Breast epithelium (tissue), 4 donors: Measurements from ENCODE around the gene WDR72. TPM values are rescaled to one million over a fixed set of nuclear protein-coding genes. Genes with fewer than 3 reads are reported as not detected.

Experiments used
- DNase-seq, 2 donors: peaks; one replicate each; pipeline ENCODE4 v3.0.0-alpha.2; 2019; ENCODE audit warnings: low spot score in 2 of 2
- H3K27ac ChIP-seq, 2 donors: fragments of 200-600 bp; sonication (generic) in 1 of 2; one replicate each; pipeline ENCODE4 v1.5.1; 2016 to 2019; ENCODE audit warnings: mild to moderate bottlenecking in 1 of 2
- H3K27me3 ChIP-seq, 2 donors: fragments of 200-600 bp; sonication (generic) in 1 of 2; one replicate each; pipeline versions ENCODE4 v1.5.1 to v1.6.0; 2017 to 2019; ENCODE audit warnings: control low read depth in 1 of 2, mild to moderate bottlenecking in 1 of 2
- H3K36me3 ChIP-seq: fragments of 200-600 bp; one replicate; pipeline ENCODE4 v1.5.1; 2019
- H3K4me1 ChIP-seq, 2 donors: fragments of 200-600 bp; sonication (generic); one replicate each; pipeline ENCODE4 v1.5.1; 2016 to 2019; ENCODE audit warnings: control low read depth in 1 of 2
- H3K4me3 ChIP-seq, 3 donors: fragments of 200-600 bp; sonication (generic); 1 replicate in 2 of 3; 2 replicates in 1 of 3; pipeline ENCODE4 v1.5.1; 2016 to 2019; ENCODE audit warnings: mild to moderate bottlenecking in 3 of 3, moderate library complexity in 2 of 3
- H3K9me3 ChIP-seq, 2 donors: fragments of 200-600 bp; sonication (generic) in 1 of 2; one replicate each; pipeline ENCODE4 v1.5.1; 2016 to 2019; ENCODE audit warnings: control low read depth in 1 of 2
- CTCF ChIP-seq, 3 donors: fragments of 450-650 bp; IDR thresholded peaks; one replicate each; pipeline ENCODE4 v1.5.1; 2016 to 2017; ENCODE audit warnings: antibody characterized with exemption in 3 of 3, mild to moderate bottlenecking in 3 of 3, moderate library complexity in 3 of 3
- POLR2A ChIP-seq: fragments of 450-650 bp; IDR thresholded peaks from one replicate; pipeline ENCODE4 v1.6.1; 2016; ENCODE audit warnings: antibody characterized with exemption, mild to moderate bottlenecking, moderate library complexity
- POLR2AphosphoS5 ChIP-seq, 3 donors: sonication (generic); formaldehyde crosslinking; IDR thresholded peaks; one replicate each; pipeline ENCODE4 v1.6.1; 2017; ENCODE audit warnings: antibody characterized with exemption in 3 of 3
- intact Hi-C: fragments of 100-400 bp; cut with DNase I; formaldehyde crosslinking; loops from one replicate; pipeline ENCODE4 v1.15.1; 2023; ENCODE audit warnings: low total_unique reads
- total RNA-seq, 3 donors: library from RNA; depleted of rRNA; stranded (reverse); fragments of >200 nt; gene quantifications; one replicate each; pipeline ENCODE4 v1.1.0, GENCODE V29; 2016

The WDR72 gene
- total RNA-seq, 3 donors from 2014 or later, result 0.66 to 1.2 TPM; not detected in 1

- Histone ChIP-seq H3K9me3 (peaks cover 5 to 9% of the 10 kb centered on the region in 2 donors), H3K27me3 (no peaks in the 10 kb centered on the region), H3K4me3 (no peak overlapping the region), H3K4me1 (no peaks in the 10 kb centered on the region), H3K36me3 (no peaks in the 10 kb centered on the region), H3K27ac (no peak overlapping the region)
- no peak for DNase-seq
- intact Hi-C loops, result no loop called here
- no peak for TF ChIP-seq POLR2A
- no peak for TF ChIP-seq CTCF (IDR thresholded peaks at IDR 0.05)
- no peak for TF ChIP-seq POLR2AphosphoS5 (IDR thresholded peaks at IDR 0.05)
These were observed 132.2 kb downstream of the WDR72 start for GRCh38 chr15:53627279-53627678.

GRCh38 chr15:53625962-53626845 is 133.3 kb downstream of the WDR72 start:
- Histone ChIP-seq H3K4me1 (no peaks in the 10 kb centered on the region), H3K4me3 (no peak overlapping the region), H3K27ac (no peak overlapping the region), H3K9me3 (no peaks in the 10 kb centered on the region), H3K36me3 (no peaks in the 10 kb centered on the region), H3K27me3 (no peaks in the 10 kb centered on the region)
- no peak for DNase-seq
- intact Hi-C loops, result no loop called here
- no peak for TF ChIP-seq CTCF (IDR thresholded peaks at IDR 0.05)
- no peak for TF ChIP-seq POLR2AphosphoS5 (IDR thresholded peaks at IDR 0.05)
- TF ChIP-seq POLR2A, result no peak

GRCh38 chr15:53625260-53625659 is 134.2 kb downstream of the WDR72 start:
- Histone ChIP-seq H3K36me3 (no peaks in the 10 kb centered on the region), H3K27ac (no peak overlapping the region), H3K4me3 (no peak overlapping the region), H3K9me3 (no peaks in the 10 kb centered on the region), H3K4me1 (no peaks in the 10 kb centered on the region), H3K27me3 (no peaks in the 10 kb centered on the region)
- intact Hi-C loops, result no loop called here
- DNase-seq, result no peak
- TF ChIP-seq CTCF (IDR thresholded peaks at IDR 0.05) (no peak), POLR2AphosphoS5 (IDR thresholded peaks at IDR 0.05) (no peak), POLR2A (no peak)

GRCh38 chr15:53618461-53618860 is 141.0 kb downstream of the WDR72 start:
- TF ChIP-seq POLR2AphosphoS5 (IDR thresholded peaks at IDR 0.05) (no peak), POLR2A (no peak), CTCF (IDR thresholded peaks at IDR 0.05) (no peak)
- DNase-seq, result no peak
- Histone ChIP-seq H3K27ac (no peak overlapping the region), H3K27me3 (no peaks in the 10 kb centered on the region), H3K4me3 (no peak overlapping the region), H3K4me1 (no peaks in the 10 kb centered on the region), H3K36me3 (no peaks in the 10 kb centered on the region), H3K9me3 (no peaks in the 10 kb centered on the region)
- intact Hi-C loops, result no loop called here

- no peak for DNase-seq
- Histone ChIP-seq H3K36me3 (peaks cover 6% of the 10 kb centered on the region), H3K9me3 (no peaks in the 10 kb centered on the region), H3K27ac (no peak overlapping the region), H3K4me1 (no peaks in the 10 kb centered on the region), H3K4me3 (no peak overlapping the region), H3K27me3 (no peaks in the 10 kb centered on the region)
- intact Hi-C loops, result no loop called here
- TF ChIP-seq CTCF (IDR thresholded peaks at IDR 0.05) (no peak), POLR2AphosphoS5 (IDR thresholded peaks at IDR 0.05) (no peak), POLR2A (no peak)
These were observed 148.1 kb downstream of the WDR72 start for GRCh38 chr15:53611145-53611920.
